ENCODE data around the gene CLDN7. TPM values are rescaled to one million over a fixed set of nuclear protein-coding genes. Genes with fewer than 3 reads are reported as not detected.

The CLDN7 gene
- polyA plus RNA-seq, 3 donors: 41.1 to 74.2 (median 41.8) TPM

DNA sequence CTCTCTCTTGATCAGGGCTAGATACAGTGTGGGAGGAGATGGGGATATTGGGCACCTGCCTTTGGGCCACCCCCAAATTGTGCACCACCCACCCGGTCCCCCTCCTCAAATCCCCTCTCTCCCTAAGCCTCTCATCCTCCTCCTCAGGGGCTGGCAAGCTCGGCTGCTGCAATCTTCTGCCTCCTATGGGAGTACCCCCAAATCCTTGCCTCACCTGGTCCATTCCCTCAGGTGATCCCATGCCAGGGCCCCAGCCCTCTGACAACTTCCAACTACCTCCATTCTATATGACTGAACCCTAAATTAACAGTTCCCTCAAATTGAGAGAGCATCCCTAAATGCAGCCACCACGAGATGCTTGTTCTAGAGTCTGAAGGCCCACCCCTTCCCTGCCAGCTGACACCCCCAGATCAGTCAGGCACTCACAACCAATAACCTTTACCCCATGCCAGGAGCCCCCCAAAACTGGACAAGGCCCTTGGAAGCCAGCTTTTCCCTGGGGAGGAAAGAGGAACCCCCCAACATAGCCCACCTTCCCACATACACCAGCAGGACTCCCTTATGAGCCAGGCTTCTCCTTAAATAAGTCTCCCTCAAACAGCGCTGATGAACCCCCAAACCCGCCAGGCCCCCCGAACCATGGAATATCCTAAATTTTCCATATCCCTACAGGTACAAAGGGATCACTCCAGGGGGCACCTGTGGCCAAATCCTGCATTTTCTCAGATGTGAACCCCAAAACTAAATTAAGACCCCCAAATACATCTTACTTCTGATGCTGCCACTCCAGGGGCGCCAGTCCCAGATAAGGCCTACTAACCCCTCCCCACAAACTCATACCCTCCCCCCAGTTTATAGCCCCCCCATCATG, 45.8 kb downstream of the CLDN7 start:
- DNase-seq (ENCODE audit: extremely low read depth in 1 of 11, low read depth in 9 of 11, low spot score in 4 of 11): no peak

DNA sequence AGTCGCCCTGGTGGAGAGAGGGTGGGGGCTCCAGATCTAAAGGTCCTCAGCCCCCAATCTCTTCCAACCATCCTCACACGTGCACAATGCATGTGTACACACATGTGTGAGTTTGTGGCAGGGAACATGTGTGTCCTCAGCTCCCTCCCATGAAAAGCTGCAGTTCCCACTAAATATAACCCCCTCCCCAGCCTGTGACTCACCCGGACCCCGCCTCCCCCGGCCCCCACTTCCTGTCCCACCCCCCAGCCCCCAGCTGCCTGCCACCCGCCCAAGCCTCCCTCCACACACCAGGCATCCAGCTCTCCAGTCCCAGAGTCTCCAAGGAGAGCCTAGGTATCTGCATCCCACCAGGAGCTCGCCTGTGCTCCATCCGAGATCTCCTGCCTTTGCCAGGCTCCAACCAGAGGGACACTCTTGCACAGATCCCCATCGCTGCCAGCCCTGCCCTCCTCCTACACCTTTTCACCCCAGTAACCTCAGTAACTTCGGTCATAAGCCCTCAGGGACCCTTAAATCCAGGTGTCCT, 46.6 kb downstream of the CLDN7 start:
- no peak for DNase-seq (ENCODE audit: extremely low read depth in 1 of 11, low read depth in 9 of 11, low spot score in 4 of 11)

DNA sequence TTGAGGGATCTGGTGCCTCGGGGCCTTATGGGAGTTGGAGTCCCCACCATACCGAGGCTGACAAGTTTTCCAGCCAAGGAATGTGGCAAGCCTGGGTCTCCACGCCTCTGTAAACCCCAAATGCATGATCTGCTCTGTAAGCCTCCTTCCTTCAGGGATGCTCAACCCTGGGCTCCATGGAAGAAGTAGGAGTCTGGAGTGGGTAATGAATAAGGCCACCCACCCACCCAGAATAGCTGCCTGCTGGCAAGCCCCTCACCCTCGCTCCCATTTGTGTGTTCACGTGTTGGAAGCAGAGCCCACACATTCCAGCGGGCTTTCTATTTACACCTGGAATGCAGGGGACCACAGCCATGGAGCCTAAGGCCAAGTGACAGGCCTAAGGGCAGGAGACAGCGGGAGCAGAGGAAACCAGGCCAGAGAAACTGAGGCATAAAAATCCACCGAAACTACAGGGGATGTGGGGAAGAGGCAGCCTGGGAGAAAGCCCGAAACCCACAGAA, 47.1 kb downstream of the CLDN7 start:
- DNase-seq (ENCODE audit: extremely low read depth in 1 of 11, low read depth in 9 of 11, low spot score in 4 of 11): peak in 4 of 11 donors; percentile 83 to 94 (median 88)

DNA sequence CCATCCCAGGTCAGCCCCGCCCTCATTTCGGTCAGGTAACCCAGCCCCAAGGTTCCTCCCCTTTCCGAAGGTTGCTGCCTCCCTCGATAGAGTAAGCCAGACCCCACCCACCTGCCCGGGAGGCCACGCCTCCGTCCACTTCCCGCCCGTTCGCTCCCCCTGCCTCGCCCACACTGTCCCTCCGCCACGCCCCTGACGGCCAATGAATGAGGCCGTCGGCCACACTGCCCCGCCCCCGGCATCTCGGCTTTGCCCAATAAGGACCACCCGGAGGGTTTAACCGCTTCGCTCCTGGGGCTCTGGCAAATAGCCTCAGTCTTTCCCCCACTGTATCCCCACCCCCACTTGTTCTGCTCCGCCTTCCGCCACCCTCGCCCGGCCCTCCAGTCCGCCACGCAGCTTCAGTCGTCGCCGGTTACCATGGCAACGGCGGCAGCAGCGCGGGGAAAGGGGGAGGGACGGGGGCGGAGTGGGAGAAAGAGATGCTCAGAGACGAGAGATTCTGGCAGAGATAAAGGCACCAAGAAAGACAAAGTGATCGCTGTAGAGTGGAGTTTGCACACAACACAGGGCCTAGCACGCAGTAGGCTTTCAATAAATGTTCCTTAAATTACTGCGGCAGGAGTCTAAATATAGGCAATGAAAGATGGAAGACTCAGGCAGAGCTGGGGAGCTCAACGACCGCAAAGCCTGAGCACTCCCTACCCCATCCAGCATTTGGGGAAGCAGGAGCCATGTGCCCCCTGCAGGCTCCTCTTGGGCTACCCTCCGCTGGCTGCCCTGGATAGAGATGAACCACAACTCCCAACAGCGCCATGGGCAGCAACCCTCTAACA, 47.8 kb downstream of the CLDN7 start:
- peak in 10 of 11 donors; percentile 94 to 98 (median 98) for DNase-seq (ENCODE audit: extremely low read depth in 1 of 11, low read depth in 9 of 11, low spot score in 4 of 11)

DNA sequence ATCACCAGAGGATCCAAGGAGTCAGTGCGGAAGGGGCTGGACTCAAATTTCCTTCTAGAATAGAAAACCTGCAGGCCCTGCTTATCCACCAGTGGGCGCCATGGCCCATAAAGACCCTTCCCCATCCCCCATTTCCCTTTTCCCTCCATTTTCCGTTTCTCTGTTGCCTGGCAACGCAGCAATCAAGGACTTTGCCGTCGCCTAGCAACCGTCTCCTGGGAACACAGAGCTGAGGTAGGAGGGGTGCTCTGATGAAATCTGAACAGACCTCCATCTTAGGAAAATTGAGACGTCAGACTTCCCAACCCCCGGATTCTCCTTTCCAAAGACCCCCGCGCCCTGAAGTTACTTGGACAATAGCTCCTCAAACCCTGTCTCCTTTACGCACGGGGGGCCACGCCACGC, 48.4 kb downstream of the CLDN7 start:
- DNase-seq (ENCODE audit: extremely low read depth in 1 of 11, low read depth in 9 of 11, low spot score in 4 of 11): peak in 10 of 11 donors; percentile 84 to 95 (median 90)

DNA sequence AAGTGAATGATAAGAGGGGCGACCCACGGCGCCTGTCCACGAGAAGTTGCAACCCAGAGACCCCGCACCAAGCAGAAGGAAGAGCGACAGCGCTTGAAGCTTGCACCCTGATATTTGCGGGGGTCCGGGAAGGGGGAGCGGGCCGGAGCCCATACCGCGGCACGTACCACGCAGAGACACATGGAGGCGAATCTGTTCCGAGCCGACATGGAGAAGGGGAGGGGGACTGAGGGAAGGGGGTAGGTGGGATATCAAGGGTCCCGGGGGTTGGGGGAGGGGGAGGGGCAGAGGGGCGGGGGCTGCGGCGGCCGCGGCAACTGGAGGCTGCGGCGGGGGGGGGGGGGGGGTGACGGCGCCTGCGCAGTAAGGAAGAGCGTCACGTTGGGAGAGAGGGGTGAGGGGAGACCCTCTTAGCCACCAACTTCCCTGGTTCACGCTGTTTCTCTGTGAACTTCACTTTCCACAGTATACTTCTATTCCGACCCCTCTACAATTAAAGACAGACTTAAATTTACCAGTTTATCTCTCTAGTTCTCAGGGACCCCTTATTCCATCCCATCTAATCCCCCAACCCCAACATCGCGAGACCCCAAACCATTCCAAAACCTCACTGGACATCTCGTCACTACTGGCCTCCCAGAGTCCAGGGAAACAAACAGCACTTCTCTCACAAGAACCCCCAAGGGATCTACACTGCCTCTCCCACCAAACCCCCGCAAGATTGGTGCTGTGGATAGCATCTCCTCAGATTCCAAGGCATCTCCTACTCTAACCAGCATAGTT, 50.6 kb downstream of the CLDN7 start:
- no peak for DNase-seq (ENCODE audit: extremely low read depth in 1 of 11, low read depth in 9 of 11, low spot score in 4 of 11)

Other genes with a start within 250 kb of the CLDN7 start
- gene RNASEK, start 249.9 kb downstream of the CLDN7 start, polyA plus RNA-seq (ENCODE audit: insufficient read length in 3 of 3): 100 to 1,000 TPM; 162 to 199 (median 190) TPM
- 10 to 100 TPM; 23.7 to 28.0 (median 25.2) TPM for gene BCL6B, start 239.4 kb downstream of the CLDN7 start, polyA plus RNA-seq (ENCODE audit: insufficient read length in 3 of 3)
- gene SLC16A13, start 226.5 kb downstream of the CLDN7 start, polyA plus RNA-seq (ENCODE audit: insufficient read length in 3 of 3): 1 to 10 TPM; 3.3 to 4.6 (median 4.5) TPM
- gene SLC16A11, start 218.4 kb downstream of the CLDN7 start, polyA plus RNA-seq (ENCODE audit: insufficient read length in 3 of 3): under 1 TPM; 0.52 to 0.67 (median 0.53) TPM
- 1 to 10 TPM in 1 of 3 donors, under 1 TPM in 2; 0.89 to 2.2 (median 0.92) TPM for gene CLEC10A, start 182.2 kb downstream of the CLDN7 start, polyA plus RNA-seq (ENCODE audit: insufficient read length in 3 of 3)
- 1 to 10 TPM in 2 of 3 donors, under 1 TPM in 1; 0.89 to 2.6 (median 2.1) TPM for gene ASGR2, start 147.7 kb downstream of the CLDN7 start, polyA plus RNA-seq (ENCODE audit: insufficient read length in 3 of 3)
- gene ASGR1, start 83.1 kb downstream of the CLDN7 start, polyA plus RNA-seq (ENCODE audit: insufficient read length in 3 of 3): 10 to 100 TPM in 1 of 3 donors, 1 to 10 TPM in 2; 6.1 to 10.7 (median 7.2) TPM
- gene DLG4, start 42.6 kb downstream of the CLDN7 start, polyA plus RNA-seq (ENCODE audit: insufficient read length in 3 of 3): 10 to 100 TPM; 28.3 to 47.7 (median 37.6) TPM
- gene ACADVL, start 42.5 kb downstream of the CLDN7 start, polyA plus RNA-seq (ENCODE audit: insufficient read length in 3 of 3): 100 to 1,000 TPM; 438 to 579 (median 497) TPM
- gene DVL2, start 28.0 kb downstream of the CLDN7 start, polyA plus RNA-seq (ENCODE audit: insufficient read length in 3 of 3): 10 to 100 TPM; 49.8 to 66.7 (median 64.4) TPM
- gene PHF23, start 23.0 kb downstream of the CLDN7 start, polyA plus RNA-seq (ENCODE audit: insufficient read length in 3 of 3): 10 to 100 TPM; 51.3 to 65.8 (median 53.1) TPM
- 100 to 1,000 TPM; 435 to 476 (median 455) TPM for gene GABARAP, start 20.0 kb downstream of the CLDN7 start, polyA plus RNA-seq (ENCODE audit: insufficient read length in 3 of 3)
- 100 to 1,000 TPM; 151 to 152 (median 151) TPM for gene CTDNEP1, start 10.7 kb downstream of the CLDN7 start, polyA plus RNA-seq (ENCODE audit: insufficient read length in 3 of 3)
- 10 to 100 TPM; 51.6 to 63.0 (median 55.1) TPM for gene ELP5, start 10.3 kb downstream of the CLDN7 start, polyA plus RNA-seq (ENCODE audit: insufficient read length in 3 of 3)
- gene SLC2A4, start 19.2 kb upstream of the CLDN7 start, polyA plus RNA-seq (ENCODE audit: insufficient read length in 3 of 3): 1 to 10 TPM; 1.8 to 2.7 (median 2.5) TPM
- 1 to 10 TPM; 3.8 to 5.3 (median 5.2) TPM for gene YBX2, start 32.2 kb upstream of the CLDN7 start, polyA plus RNA-seq (ENCODE audit: insufficient read length in 3 of 3)
- 100 to 1,000 TPM; 313 to 353 (median 324) TPM for gene EIF5A, start 45.1 kb upstream of the CLDN7 start, polyA plus RNA-seq (ENCODE audit: insufficient read length in 3 of 3)
- 100 to 1,000 TPM in 1 of 3 donors, 10 to 100 TPM in 2; 95.6 to 101 (median 97.4) TPM for gene GPS2, start 52.9 kb upstream of the CLDN7 start, polyA plus RNA-seq (ENCODE audit: insufficient read length in 3 of 3)
- 10 to 100 TPM; 30.6 to 38.2 (median 36.1) TPM for gene NEURL4, start 66.9 kb upstream of the CLDN7 start, polyA plus RNA-seq (ENCODE audit: insufficient read length in 3 of 3)
- gene ACAP1, start 74.1 kb upstream of the CLDN7 start, polyA plus RNA-seq (ENCODE audit: insufficient read length in 3 of 3): 10 to 100 TPM in 1 of 3 donors, 1 to 10 TPM in 2; 7.0 to 12.5 (median 7.6) TPM
- gene KCTD11, start 89.7 kb upstream of the CLDN7 start, polyA plus RNA-seq (ENCODE audit: insufficient read length in 3 of 3): 10 to 100 TPM; 10.7 to 13.9 (median 12.0) TPM
- not detected for gene TMEM95, start 92.7 kb upstream of the CLDN7 start, polyA plus RNA-seq (ENCODE audit: insufficient read length in 3 of 3)
- gene TNK1, start 118.6 kb upstream of the CLDN7 start, polyA plus RNA-seq (ENCODE audit: insufficient read length in 3 of 3): 1 to 10 TPM; 5.1 to 9.0 (median 6.0) TPM
- gene PLSCR3, start 132.0 kb upstream of the CLDN7 start, polyA plus RNA-seq (ENCODE audit: insufficient read length in 3 of 3): 10 to 100 TPM; 28.8 to 41.5 (median 41.4) TPM
- gene TMEM256, start 141.6 kb upstream of the CLDN7 start, polyA plus RNA-seq (ENCODE audit: insufficient read length in 3 of 3): 10 to 100 TPM; 81.9 to 99.2 (median 87.3) TPM
- 10 to 100 TPM; 21.4 to 36.4 (median 29.0) TPM for gene NLGN2, start 145.4 kb upstream of the CLDN7 start, polyA plus RNA-seq (ENCODE audit: insufficient read length in 3 of 3)
- under 1 TPM in 2 of 3 donors, not detected in 1; 0.10 to 0.22 TPM for gene SPEM1, start 157.8 kb upstream of the CLDN7 start, polyA plus RNA-seq (ENCODE audit: insufficient read length in 3 of 3)
- not detected for gene SPEM2, start 163.1 kb upstream of the CLDN7 start, polyA plus RNA-seq (ENCODE audit: insufficient read length in 3 of 3)
- gene SPEM3, start 166.4 kb upstream of the CLDN7 start, polyA plus RNA-seq (ENCODE audit: insufficient read length in 3 of 3): not detected
- gene TMEM102, start 173.0 kb upstream of the CLDN7 start, polyA plus RNA-seq (ENCODE audit: insufficient read length in 3 of 3): 1 to 10 TPM; 3.4 to 5.2 (median 4.6) TPM
- gene FGF11, start 177.0 kb upstream of the CLDN7 start, polyA plus RNA-seq (ENCODE audit: insufficient read length in 3 of 3): 10 to 100 TPM in 1 of 3 donors, 1 to 10 TPM in 2; 5.6 to 12.6 (median 8.0) TPM
- gene CHRNB1, start 182.6 kb upstream of the CLDN7 start, polyA plus RNA-seq (ENCODE audit: insufficient read length in 3 of 3): 10 to 100 TPM in 2 of 3 donors, 1 to 10 TPM in 1; 9.3 to 10.7 (median 10.4) TPM
- 10 to 100 TPM; 34.9 to 54.9 (median 40.9) TPM for gene ZBTB4, start 217.2 kb upstream of the CLDN7 start, polyA plus RNA-seq (ENCODE audit: insufficient read length in 3 of 3)
- under 1 TPM in 2 of 3 donors, not detected in 1; 0.26 TPM for gene SLC35G6, start 219.0 kb upstream of the CLDN7 start, polyA plus RNA-seq (ENCODE audit: insufficient read length in 3 of 3)
- 100 to 1,000 TPM; 131 to 134 (median 134) TPM for gene POLR2A, start 221.9 kb upstream of the CLDN7 start, polyA plus RNA-seq (ENCODE audit: insufficient read length in 3 of 3)

Data from renal cortex interstitium (tissue), 11 donors.